ENCODE data around the gene AP3D1.
"Not testable (repeated sequence)": the region's sequence is repeated elsewhere in the genome, so short reads cannot be mapped to it uniquely, and the experiment has no call there.

AP3D1 gene

GRCh38 chr19:2097203-2097885 lies 54.0 kb downstream of the AP3D1 start:
- Histone ChIP-seq H4K20me1 (ENCODE audit: insufficient read depth, low read length) (no peaks in the 10 kb centered on the region), H3K79me2 (ENCODE audit: low read length) (peaks cover 45% of the 10 kb centered on the region), H3K9ac (ENCODE audit: low read length) (peak overlapping the region; percentile 70), H3K27me3 (ENCODE audit: low read depth, low read length) (no peaks in the 10 kb centered on the region), H3K9me3 (ENCODE audit: insufficient read depth, low read length) (no peaks in the 10 kb centered on the region), H3K4me3 (ENCODE audit: low read length) (peak overlapping the region; percentile 81), H3K27ac (ENCODE audit: low read length) (peak overlapping the region; percentile 84), H3K4me2 (ENCODE audit: low read length) (peak overlapping the region; percentile 88), H3K36me3 (replicated peaks; ENCODE audit: low read depth, low read length) (peaks cover 58% of the 10 kb centered on the region), H3K4me1 (ENCODE audit: low read length) (peaks cover 39% of the 10 kb centered on the region), H2AFZ (ENCODE audit: low read depth, low read length) (no peak overlapping the region)
- no peak for TF ChIP-seq EZH2phosphoT487 (IDR thresholded peaks at IDR 0.05; ENCODE audit: low read depth)
- no peak; the same call in 1 of the 2 replicates for TF ChIP-seq CTCF (IDR thresholded peaks at IDR 0.05; ENCODE audit: low read depth, low read length)

- H3K9ac ChIP-seq (ENCODE audit: low read length), result peak within 1 kb of the TSS; percentile 77
- no peaks in the 10 kb centered on the region for H3K27me3 ChIP-seq (ENCODE audit: low read depth, low read length)
- no peak within 1 kb of the TSS; the same call in 1 of the 2 replicates for H2AFZ ChIP-seq (ENCODE audit: low read depth, low read length)
- no peaks in the 10 kb centered on the region for H3K9me3 ChIP-seq (ENCODE audit: insufficient read depth, low read length)
- H3K4me3 ChIP-seq (ENCODE audit: low read length), result peak within 1 kb of the TSS; percentile 81
- peaks cover 43% of the 10 kb centered on the region for H3K4me1 ChIP-seq (ENCODE audit: low read length)
- TF ChIP-seq EZH2phosphoT487 (IDR thresholded peaks at IDR 0.05; ENCODE audit: low read depth) (no peak), CTCF (IDR thresholded peaks at IDR 0.05; ENCODE audit: low read depth, low read length) (peak; percentile 51)
- H3K79me2 ChIP-seq (ENCODE audit: low read length), result peaks cover 49% of the 10 kb centered on the region
- peak within 1 kb of the TSS; percentile 90 for H3K4me2 ChIP-seq (ENCODE audit: low read length)
- H3K27ac ChIP-seq (ENCODE audit: low read length), result peak within 1 kb of the TSS; percentile 84
- no peaks in the 10 kb centered on the region for H4K20me1 ChIP-seq (ENCODE audit: insufficient read depth, low read length)
- H3K36me3 ChIP-seq (replicated peaks; ENCODE audit: low read depth, low read length), result peaks cover 60% of the 10 kb centered on the region
These were observed 54.7 kb downstream of the AP3D1 start, which contains the start of gene IZUMO4 for GRCh38 chr19:2096480-2097202. Gene IZUMO4 (plus strand): TSS chr19:2096915. CDS start chr19:2096946, 31 bp downstream.

- peaks cover 51% of the 10 kb centered on the region for H3K79me2 ChIP-seq (ENCODE audit: low read length)
- H3K36me3 ChIP-seq (replicated peaks; ENCODE audit: low read depth, low read length), result peaks cover 58% of the 10 kb centered on the region
- H2AFZ ChIP-seq (ENCODE audit: low read depth, low read length), result no peak within 1 kb of the TSS; the same call in 1 of the 2 replicates
These were observed 55.3 kb downstream of the AP3D1 start, which contains the start of gene MOB3A for GRCh38 chr19:2096034-2096479. Gene MOB3A (minus strand): TSS chr19:2096326. CDS start chr19:2078560, 17,766 bp downstream.

GRCh38 chr19:2091926-2092525 lies 59.3 kb downstream of the AP3D1 start:
- not testable (repeated sequence) for H3K9ac ChIP-seq (ENCODE audit: low read length); H3K4me2 ChIP-seq (ENCODE audit: low read length)
- peak overlapping the region; percentile 94 for H3K27ac ChIP-seq (ENCODE audit: low read length)

More at GRCh38 chr19:2096034-2096479, 55.3 kb downstream of the AP3D1 start, which contains the start of gene MOB3A:
- Histone ChIP-seq H3K27me3 (ENCODE audit: low read depth, low read length) (no peaks in the 10 kb centered on the region), H3K9me3 (ENCODE audit: insufficient read depth, low read length) (no peaks in the 10 kb centered on the region), H3K4me3 (ENCODE audit: low read length) (peak within 1 kb of the TSS; percentile 81), H3K4me2 (ENCODE audit: low read length) (peak within 1 kb of the TSS; percentile 90), H3K4me1 (ENCODE audit: low read length) (peaks cover 48% of the 10 kb centered on the region), H4K20me1 (ENCODE audit: insufficient read depth, low read length) (no peaks in the 10 kb centered on the region), H3K9ac (ENCODE audit: low read length) (peak within 1 kb of the TSS; percentile 77), H3K27ac (ENCODE audit: low read length) (peak within 1 kb of the TSS; percentile 84)
- TF ChIP-seq CTCF (IDR thresholded peaks at IDR 0.05; ENCODE audit: low read depth, low read length) (peak; percentile 58), EZH2phosphoT487 (IDR thresholded peaks at IDR 0.05; ENCODE audit: low read depth) (no peak)

More at GRCh38 chr19:2091926-2092525, 59.3 kb downstream of the AP3D1 start:
- not testable (repeated sequence) for H3K9me3 ChIP-seq (ENCODE audit: insufficient read depth, low read length); H2AFZ ChIP-seq (ENCODE audit: low read depth, low read length); H3K27me3 ChIP-seq (ENCODE audit: low read depth, low read length); H4K20me1 ChIP-seq (ENCODE audit: insufficient read depth, low read length); H3K4me3 ChIP-seq (ENCODE audit: low read length)
- peaks cover 37% of the 10 kb centered on the region for H3K36me3 ChIP-seq (replicated peaks; ENCODE audit: low read depth, low read length)
- H3K4me1 ChIP-seq (ENCODE audit: low read length), result peaks cover 74% of the 10 kb centered on the region
- peaks cover 64% of the 10 kb centered on the region for H3K79me2 ChIP-seq (ENCODE audit: low read length)

Measured in OCI-LY3 (cell line).